Neural progenitor cell (in vitro differentiated cells): ENCODE measurements around the gene SPTLC3.

Source experiments
- CTCF ChIP-seq: fragments of 200-600 bp; sonication (generic); IDR thresholded peaks from 2 replicates; pipeline ENCODE4 v1.5.1; 2017; ENCODE audit warnings: antibody characterized with exemption, mild to moderate bottlenecking
- EZH2phosphoT487 ChIP-seq: fragments of 200-600 bp; sonication (generic); IDR thresholded peaks from 2 replicates; pipeline ENCODE4 v1.6.1; 2017; ENCODE audit warnings: antibody characterized with exemption

GRCh38 chr20:12966468-12967085 is 42.2 kb upstream of the SPTLC3 start:
- TF ChIP-seq CTCF, result peak; percentile 41
- no peak for TF ChIP-seq EZH2phosphoT487
